NCI-H2081 treated with DMSO at 0.1 percent for 48 hours (cell line): ENCODE data around the gene ZNF213.

ENCODE experiments used
- DNase-seq: peaks from one replicate; lab custom pipeline; 2025; lab: John Stamatoyannopoulos, UW

The ZNF213 gene

DNA sequence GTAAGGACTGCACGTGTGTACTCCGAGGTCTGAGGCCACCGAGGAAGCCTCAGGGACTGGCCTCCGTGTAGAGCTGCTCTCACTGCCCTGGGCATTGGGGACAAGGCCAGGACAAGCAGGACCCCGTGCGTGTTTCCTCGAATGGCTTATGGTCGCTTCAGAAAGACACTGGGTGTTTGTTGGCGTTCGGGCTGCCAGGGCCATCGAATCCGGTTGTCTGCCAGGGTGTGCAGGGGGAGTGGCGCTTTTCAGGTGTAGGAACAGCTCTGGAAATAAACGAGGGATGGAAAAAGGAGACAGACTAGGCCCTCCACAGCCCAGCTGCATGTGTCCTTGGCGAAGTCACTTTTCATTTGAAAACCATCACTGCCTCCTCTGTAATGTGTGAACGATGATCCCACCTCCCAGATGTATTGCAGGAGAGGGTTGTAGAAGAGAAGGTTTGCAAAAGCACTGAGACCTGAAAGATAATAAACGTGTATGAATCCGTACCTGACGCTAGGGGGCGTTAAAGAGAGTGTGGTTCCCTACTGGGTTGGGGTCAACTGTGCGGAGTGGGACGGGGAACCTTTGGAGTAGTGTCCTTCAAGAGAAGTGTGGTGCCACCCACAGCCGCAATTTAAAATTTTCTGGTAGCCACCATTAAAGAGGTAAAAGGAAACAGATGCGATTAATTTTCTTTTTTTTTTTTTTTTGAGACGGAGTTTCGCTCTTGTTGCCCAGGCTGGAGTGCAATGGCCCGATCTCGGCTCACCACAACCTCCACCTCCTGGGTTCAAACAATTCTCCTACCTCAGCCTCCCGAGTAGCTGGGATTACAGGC is 33.6 kb upstream of the ZNF213 start:
- no peak for DNase-seq

GRCh38 chr16:3101841-3102470 is 32.9 kb upstream of the ZNF213 start:
- DNase-seq: no peak

DNA sequence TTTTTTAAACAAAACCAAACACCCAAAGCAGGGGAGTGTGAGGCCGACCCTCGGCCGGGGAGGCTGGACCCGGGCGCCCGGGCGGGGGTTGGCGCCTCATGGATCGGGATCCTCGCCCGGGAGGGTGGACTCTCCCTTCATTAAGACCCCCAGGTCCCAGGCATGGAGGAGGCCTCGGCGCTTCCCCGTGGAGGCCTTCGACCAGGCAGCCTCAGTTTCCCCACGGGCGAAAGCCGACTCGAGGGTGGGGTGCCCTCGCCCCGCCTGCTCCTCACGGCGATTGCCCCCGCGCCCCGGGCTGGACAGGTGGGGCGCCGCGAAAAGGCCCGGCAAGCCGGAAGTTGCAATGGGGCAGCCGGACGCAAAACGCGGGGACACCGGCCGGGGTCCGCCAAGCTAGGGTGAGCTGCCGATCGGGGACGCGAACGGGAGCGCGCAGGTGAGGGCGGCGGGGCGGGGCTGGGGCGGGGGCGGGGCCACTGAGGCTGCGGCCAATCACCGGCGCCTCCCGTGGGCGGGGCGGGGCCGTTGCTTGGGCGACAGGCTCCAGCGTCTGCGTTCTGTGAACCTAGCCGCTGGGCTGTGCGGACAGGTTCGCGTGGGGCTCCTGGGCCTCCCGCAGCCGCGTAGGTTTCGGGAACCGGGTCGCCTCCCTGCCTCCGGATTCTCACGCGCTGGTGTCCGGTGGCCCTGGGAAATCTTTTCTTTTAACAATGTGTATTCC is 28.5 kb upstream of the ZNF213 start:
- peak; percentile 41 for DNase-seq

DNA sequence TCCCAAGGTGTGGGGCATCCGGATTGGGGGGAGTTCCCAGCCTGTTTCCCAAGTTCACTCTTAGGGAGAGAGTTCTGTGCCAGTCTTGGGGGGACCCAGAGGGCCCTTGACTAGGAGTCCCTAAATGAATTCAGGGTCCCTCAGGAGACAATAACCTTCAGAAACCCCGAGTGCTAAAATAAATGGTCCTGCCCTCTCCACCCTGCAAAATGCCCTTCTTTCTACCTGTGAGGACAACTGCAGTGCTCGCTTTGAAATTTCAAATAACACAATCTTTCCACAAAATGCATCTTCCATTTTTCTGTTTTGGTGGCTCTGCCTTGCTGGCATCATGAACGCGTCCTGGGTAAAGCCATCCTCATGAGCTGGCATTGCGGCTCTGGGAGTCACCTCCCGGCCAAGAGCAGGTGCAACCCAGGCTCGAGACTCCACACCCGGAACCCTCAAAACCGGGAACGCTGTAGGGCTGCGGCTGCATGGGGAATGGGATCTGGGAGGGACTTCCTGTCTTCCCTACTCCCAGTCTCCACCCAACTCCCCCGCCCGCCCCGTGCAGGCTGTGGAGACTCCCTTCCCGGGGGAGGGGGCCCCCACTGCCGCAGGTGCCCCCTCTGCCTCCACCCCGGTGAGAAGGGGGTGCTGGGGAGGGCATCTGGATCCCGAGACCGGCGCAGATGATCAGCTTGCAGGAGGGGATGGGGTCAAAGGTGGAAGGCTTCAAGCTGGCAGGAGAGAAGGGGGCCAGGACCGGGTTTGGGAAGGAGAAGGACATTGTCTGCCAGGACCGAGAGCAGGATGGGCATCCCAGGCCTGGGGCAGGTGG is 22.6 kb upstream of the ZNF213 start, which contains the start of gene ZNF205:
ZNF205 (plus strand) TSS at position 529 of the 823 bp plus-strand sequence. CDS start 845 bp downstream, outside the sequence.
- DNase-seq: no peak

- DNase-seq: no peak
These were observed 21.8 kb upstream of the ZNF213 start for GRCh38 chr16:3112881-3113574.

- no peak for DNase-seq
These were observed 20.9 kb upstream of the ZNF213 start for GRCh38 chr16:3113765-3114479.

DNA sequence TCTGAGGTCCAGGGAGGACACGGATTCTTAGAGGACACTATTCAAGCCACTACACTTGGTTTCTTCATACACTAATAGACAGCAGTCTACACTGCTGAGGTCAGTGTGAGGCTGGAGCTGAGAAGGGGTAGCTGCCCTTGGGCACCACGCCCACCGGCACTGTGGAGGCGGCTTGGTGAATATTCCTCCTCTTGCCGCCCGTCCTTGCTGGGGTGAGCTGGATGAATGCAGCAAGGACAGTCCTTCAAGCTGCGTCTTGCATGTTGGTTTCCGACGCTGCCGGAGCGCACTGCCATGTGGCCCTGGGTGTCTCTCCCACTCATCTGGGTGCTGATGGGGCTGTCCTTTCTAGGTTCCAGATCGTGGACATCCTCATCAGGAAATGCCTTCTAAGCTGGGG is 19.8 kb upstream of the ZNF213 start:
- no peak for DNase-seq

- DNase-seq: no peak
These were observed 19.3 kb upstream of the ZNF213 start for GRCh38 chr16:3115561-3115960.

- no peak for DNase-seq
These were observed 16.5 kb upstream of the ZNF213 start for GRCh38 chr16:3118204-3118790.

GRCh38 chr16:3118846-3119245 is 16.0 kb upstream of the ZNF213 start:
- no peak for DNase-seq

DNA sequence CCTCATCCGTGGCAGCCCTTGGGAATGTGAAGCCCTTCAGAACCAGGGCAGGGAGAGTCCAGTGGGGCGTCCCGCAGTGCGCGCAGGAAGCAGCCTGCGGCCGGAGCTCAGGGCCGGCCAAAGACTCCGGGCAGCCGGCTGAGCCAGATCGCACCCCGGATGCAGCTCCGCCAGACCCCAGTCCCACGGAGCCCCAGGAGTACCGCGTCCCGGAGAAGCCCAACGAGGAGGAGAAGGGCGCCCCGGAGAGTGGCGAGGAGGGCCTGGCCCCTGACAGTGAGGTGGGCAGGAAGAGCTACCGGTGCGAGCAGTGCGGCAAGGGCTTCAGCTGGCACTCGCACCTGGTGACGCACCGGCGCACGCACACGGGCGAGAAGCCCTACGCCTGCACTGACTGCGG is 15.5 kb upstream of the ZNF213 start:
- no peak for DNase-seq

GRCh38 chr16:3119701-3120408 is 15.0 kb upstream of the ZNF213 start:
- no peak for DNase-seq

DNA sequence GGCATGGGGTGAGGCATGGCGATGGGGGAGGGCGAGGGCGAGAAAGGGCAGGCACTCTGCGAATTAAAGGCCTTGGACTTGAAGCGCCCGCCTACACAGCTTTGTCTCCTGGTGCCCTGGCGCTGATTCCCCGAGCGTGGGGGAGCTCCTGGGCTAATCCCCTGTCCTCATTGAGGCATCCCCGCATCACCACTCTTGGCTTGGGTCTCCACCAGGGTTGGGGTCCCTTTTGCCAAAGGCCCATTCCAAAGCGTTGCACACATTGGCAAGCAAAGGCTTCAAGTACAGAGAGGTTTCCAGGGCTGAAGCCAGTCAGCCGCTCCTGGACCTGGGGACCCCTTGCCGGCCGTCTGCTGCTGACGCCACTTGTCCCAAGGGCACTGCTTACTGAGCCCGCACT is 14.4 kb upstream of the ZNF213 start:
- DNase-seq: no peak

GRCh38 chr16:3121851-3122467 is 12.9 kb upstream of the ZNF213 start:
- no peak for DNase-seq

DNA sequence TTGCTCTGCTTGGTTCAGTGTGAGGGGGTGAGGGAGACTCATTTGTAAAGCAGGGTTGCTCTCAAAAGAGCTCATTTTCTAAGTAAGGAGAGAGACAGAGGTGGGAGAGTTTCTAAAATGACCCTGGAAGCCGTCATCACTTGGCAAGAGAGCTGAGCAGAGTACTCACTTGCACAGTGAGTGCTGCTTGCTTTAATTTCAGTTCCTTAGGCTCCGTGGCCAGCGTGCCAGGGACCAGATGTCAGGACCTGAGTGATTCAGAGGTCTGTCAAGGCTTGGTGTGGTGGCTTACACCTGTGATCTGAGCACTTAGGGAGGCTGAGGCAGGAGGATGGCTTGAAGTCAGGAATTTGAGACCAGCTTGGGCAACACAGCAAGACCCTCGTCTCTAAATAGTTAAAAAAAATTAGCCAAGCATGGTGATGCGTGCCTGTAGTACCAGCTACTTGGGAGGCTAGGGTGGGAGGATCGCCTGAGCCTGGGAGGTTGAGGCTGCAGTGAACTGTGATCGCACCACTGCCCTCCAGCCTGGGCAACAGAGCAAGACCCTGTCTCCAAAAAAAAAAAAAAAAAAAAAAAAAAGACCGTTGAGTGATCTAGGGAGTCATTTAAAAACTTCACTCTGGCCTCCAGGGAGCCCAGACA is 11.8 kb upstream of the ZNF213 start:
- DNase-seq: no peak

DNA sequence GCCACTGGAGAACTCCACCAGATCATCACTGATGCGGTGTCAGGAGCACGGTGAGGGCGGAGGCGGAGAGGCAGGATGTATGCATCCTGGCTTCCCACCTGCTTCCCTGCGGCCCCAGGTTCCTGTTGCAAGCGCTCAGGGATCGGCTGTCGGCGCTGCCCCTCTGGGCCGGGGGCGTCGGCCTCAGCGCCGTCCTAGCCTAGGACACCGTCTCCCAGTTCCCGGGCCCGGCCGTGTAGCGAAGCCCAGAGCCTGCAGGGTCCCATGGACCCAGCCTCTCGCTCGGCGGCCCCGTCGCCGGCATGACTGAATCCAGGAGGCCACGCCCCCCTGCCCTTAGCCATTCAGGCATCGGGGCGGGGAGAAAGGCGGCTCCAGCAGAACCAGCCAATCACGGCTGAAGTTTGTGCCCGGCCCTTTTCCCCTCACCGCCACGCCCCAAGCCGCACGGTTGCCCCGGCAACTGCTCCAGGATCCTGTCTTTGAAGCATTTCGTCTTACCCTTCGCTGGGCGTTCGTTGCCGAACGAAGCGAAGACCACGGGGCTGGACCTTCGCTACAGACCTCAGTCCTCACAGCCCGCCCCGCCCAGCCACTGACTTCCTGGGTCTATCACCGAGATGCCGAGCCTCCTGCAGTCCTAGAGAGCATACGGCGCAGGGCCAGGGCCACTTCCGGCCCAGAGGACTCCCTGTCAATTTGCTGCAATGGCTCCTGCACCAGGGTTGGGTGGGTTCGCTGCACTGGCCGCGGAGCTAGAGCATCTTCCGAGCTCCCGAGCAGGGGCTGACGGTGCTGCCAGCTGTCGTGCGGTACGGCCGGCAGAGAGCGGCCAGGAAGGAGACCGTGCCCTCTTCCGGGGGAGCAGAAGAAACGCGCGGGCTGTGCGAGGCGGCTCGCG is 10.6 kb upstream of the ZNF213 start:
- peak; percentile 76 for DNase-seq

DNA sequence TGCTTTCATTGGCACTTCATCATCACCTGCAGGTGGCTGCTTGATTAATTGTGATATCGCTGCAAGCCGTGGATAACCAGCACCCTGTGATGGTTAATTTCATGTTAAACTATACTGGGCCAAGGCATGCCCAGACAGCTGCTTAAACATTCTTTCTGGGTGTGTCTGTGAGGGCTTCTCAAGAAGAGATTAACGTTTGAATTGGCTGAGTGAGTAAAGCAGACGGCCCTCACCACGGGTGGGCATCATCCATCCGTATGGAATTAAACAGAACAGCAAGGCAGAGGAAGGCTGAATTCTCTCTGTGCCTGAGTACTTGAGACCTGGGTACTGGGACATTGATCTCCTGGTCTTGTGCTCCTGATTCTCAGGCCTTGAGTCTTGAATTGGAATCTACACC is 7.1 kb upstream of the ZNF213 start:
- no peak for DNase-seq
